A172 (cell line): ENCODE data around the gene HTRA3. TPM values are rescaled to one million over a fixed set of nuclear protein-coding genes. Genes with fewer than 3 reads are reported as not detected.

Experiments used
- DNase-seq: peaks from one replicate; pipeline ENCODE4 v3.0.0-alpha.2; 2015; ENCODE audit warnings: low spot score
- total RNA-seq: library from RNA; depleted of rRNA; stranded (reverse); fragments of >200 nt; shearing (Covaris generic); gene quantifications from 2 replicates; pipeline ENCODE4 v1.2.3, GENCODE V29; 2014

HTRA3 gene
- total RNA-seq, 1 experiment from 2014 or later = not detected

GRCh38 chr4:8247047-8247930, 22.3 kb upstream of the HTRA3 start:
- no peak for DNase-seq

- no peak for DNase-seq
Measured at GRCh38 chr4:8248091-8248490, 21.5 kb upstream of the HTRA3 start.

- no peak for DNase-seq
Measured at GRCh38 chr4:8250227-8250626, 19.3 kb upstream of the HTRA3 start.

- DNase-seq = no peak
Measured at GRCh38 chr4:8250637-8251036, 18.9 kb upstream of the HTRA3 start.

GRCh38 chr4:8251110-8251883, 18.3 kb upstream of the HTRA3 start:
- DNase-seq = no peak

- peak; percentile 22 for DNase-seq
Measured at GRCh38 chr4:8252301-8253173, 17.0 kb upstream of the HTRA3 start.

- DNase-seq = no peak
Measured at GRCh38 chr4:8254076-8254475, 15.5 kb upstream of the HTRA3 start.

- no peak for DNase-seq
Measured at GRCh38 chr4:8255698-8256441, 13.7 kb upstream of the HTRA3 start.

GRCh38 chr4:8257854-8258253, 11.7 kb upstream of the HTRA3 start:
- no peak for DNase-seq

- no peak for DNase-seq
Measured at GRCh38 chr4:8258552-8259212, 10.9 kb upstream of the HTRA3 start.

- DNase-seq = no peak
Measured at GRCh38 chr4:8259743-8260430, 9.7 kb upstream of the HTRA3 start.

GRCh38 chr4:8260656-8261111, 8.9 kb upstream of the HTRA3 start:
- DNase-seq = peak; percentile 29

GRCh38 chr4:8261851-8262535, 7.6 kb upstream of the HTRA3 start:
- no peak for DNase-seq

GRCh38 chr4:8262637-8263322, 6.8 kb upstream of the HTRA3 start:
- DNase-seq = no peak

GRCh38 chr4:8263397-8263796, 6.2 kb upstream of the HTRA3 start:
- DNase-seq = no peak

GRCh38 chr4:8264106-8264505, 5.4 kb upstream of the HTRA3 start:
- DNase-seq = no peak

- no peak for DNase-seq
Measured at GRCh38 chr4:8265171-8265929, 4.2 kb upstream of the HTRA3 start.

GRCh38 chr4:8266088-8266487, 3.5 kb upstream of the HTRA3 start:
- no peak for DNase-seq
